A549 (cell line): Measurements from ENCODE around the gene ZNF507. TPM values are rescaled to one million over a fixed set of nuclear protein-coding genes. Genes with fewer than 3 reads are reported as not detected.

Experiments
- ATAC-seq, 2 experiments: fragments of 200-7000 bp in 1 of 2; fragments of >200 bp in 1 of 2; cut with Nextera tagmentation in 1 of 2; cut with Tn5 transposase in 1 of 2; 3 replicates each; pipeline versions ENCODE4 v1.8.0 to v1.9.1; 2018 to 2020; ENCODE audit warnings: mild to moderate bottlenecking in 1 of 2, moderate library complexity in 1 of 2
- CTCF ChIA-PET: fragments of 300-600 bp; sonication (Branson Sonifier 250); formaldehyde crosslinking; extraction: SDS; loops from one replicate; lab custom pipeline; 2021; ENCODE audit warnings: antibody characterized with exemption, inconsistent platforms; lab: Yijun Ruan, JAX
- POLR2A ChIA-PET: fragments of 350-600 bp; formaldehyde crosslinking; extraction: SDS; loops from one replicate; lab custom pipeline; 2021; ENCODE audit warnings: antibody characterized with exemption, inconsistent platforms; lab: Yijun Ruan, JAX
- DNase-seq, 2 experiments: peaks; one replicate each; pipeline versions ENCODE4 v3.0.0 to v3.0.0-alpha.2; 2011 to 2016; ENCODE audit warnings: low read depth in 1 of 2, low spot score in 1 of 2
- FAIRE-seq: peaks from 2 replicates; lab custom pipeline; 2011; peaks lifted over from hg19 to GRCh38; lab: Jason Lieb, UNC
- H3K27ac ChIP-seq, 2 experiments: fragments of >200 bp; sonication (Bioruptor Twin); formaldehyde crosslinking; 3 replicates each; pipeline ENCODE4 v1.5.1; 2016 to 2017
- H3K4me1 ChIP-seq: fragments of >200 bp; sonication (Bioruptor Twin); formaldehyde crosslinking; 3 replicates; pipeline ENCODE4 v1.6.1; 2016
- H3K4me2 ChIP-seq: fragments of >200 bp; sonication (Bioruptor Twin); formaldehyde crosslinking; 3 replicates; pipeline ENCODE4 v1.6.1; 2016
- H3K4me3 ChIP-seq: fragments of >200 bp; sonication (Bioruptor Twin); formaldehyde crosslinking; 3 replicates; pipeline ENCODE4 v1.5.1; 2016
- H3K9me3 ChIP-seq: fragments of >200 bp; sonication (Bioruptor Twin); formaldehyde crosslinking; 3 replicates; pipeline ENCODE4 v1.6.1; 2016
- ATOH8 ChIP-seq: fragments of 250-450 bp; sonication (Bioruptor Pico); IDR thresholded peaks from 2 replicates; pipeline ENCODE4 v1.5.0; 2020; ENCODE audit warnings: low read depth, mild to moderate bottlenecking, moderate library complexity
- BCL3 ChIP-seq: fragments of >200 bp; sonication (Bioruptor Twin); formaldehyde crosslinking; IDR thresholded peaks from 3 replicates; pipeline ENCODE4 v1.6.1; 2016
- BHLHE40 ChIP-seq: IDR thresholded peaks from 2 replicates; pipeline ENCODE4 v1.6.1; 2012; ENCODE audit warnings: low read depth, low read length, inconsistent platforms
- CBX8 ChIP-seq: fragments of 200-600 bp; sonication (generic); IDR thresholded peaks from 2 replicates; pipeline ENCODE4 v1.6.1; 2016
- E2F6 ChIP-seq: IDR thresholded peaks from 2 replicates; pipeline ENCODE4 v1.6.1; 2012; ENCODE audit warnings: low read depth, borderline replicate concordance
- EHF ChIP-seq: fragments of 250-450 bp; sonication (Bioruptor Pico); IDR thresholded peaks from 2 replicates; pipeline ENCODE4 v1.5.0; 2020; ENCODE audit warnings: mild to moderate bottlenecking
- FOSL2 ChIP-seq, 2 experiments: fragments of 450-650 bp in 1 of 2; fragments of >200 bp in 1 of 2; sonication (Bioruptor Twin) in 1 of 2; formaldehyde crosslinking; IDR thresholded peaks; 2 replicates each; pipeline versions ENCODE4 v1.5.0 to v1.6.1; 2016 to 2020; ENCODE audit warnings: mild to moderate bottlenecking in 1 of 2, moderate library complexity in 1 of 2
- HDAC2 ChIP-seq: fragments of 200-600 bp; sonication (generic); IDR thresholded peaks from 2 replicates; pipeline ENCODE4 v1.6.1; 2016
- HOXA7 ChIP-seq: fragments of 250-450 bp; sonication (Bioruptor Pico); IDR thresholded peaks from 2 replicates; pipeline ENCODE4 v1.5.0; 2020; ENCODE audit warnings: mild to moderate bottlenecking, moderate library complexity
- JUN ChIP-seq, 2 experiments: fragments of >200 bp; sonication (Bioruptor Twin); formaldehyde crosslinking; IDR thresholded peaks; 2 replicates in 1 of 2; 3 replicates in 1 of 2; pipeline ENCODE4 v1.6.1; 2016 to 2017
- MAX ChIP-seq: IDR thresholded peaks from 2 replicates; pipeline ENCODE4 v1.6.1; 2012
- MYC ChIP-seq: IDR thresholded peaks from 2 replicates; pipeline ENCODE4 v1.6.1; 2012; ENCODE audit warnings: mild to moderate bottlenecking, inconsistent platforms, low read length, improper control_type of control experiment, borderline replicate concordance
- NPAS2 ChIP-seq: fragments of 250-450 bp; sonication (Bioruptor Pico); IDR thresholded peaks from 2 replicates; pipeline ENCODE4 v1.8.0; 2022; ENCODE audit warnings: mild to moderate bottlenecking, moderate library complexity, borderline replicate concordance
- POLR2AphosphoS2 ChIP-seq: conservative IDR thresholded peaks from 2 replicates; pipeline ENCODE4 v1.6.1; 2012; ENCODE audit warnings: low read length, improper control_type of control experiment, inconsistent platforms
- RAD21 ChIP-seq, 2 experiments: fragments of >200 bp in 1 of 2; sonication (Bioruptor Twin) in 1 of 2; formaldehyde crosslinking in 1 of 2; IDR thresholded peaks in 1 of 2; conservative IDR thresholded peaks in 1 of 2; 2 replicates in 1 of 2; 3 replicates in 1 of 2; pipeline ENCODE4 v1.6.1; 2012 to 2018; ENCODE audit warnings: inconsistent platforms in 1 of 2
- RARB ChIP-seq: fragments of 250-450 bp; sonication (Bioruptor Pico); IDR thresholded peaks from 2 replicates; pipeline ENCODE4 v1.8.0; 2021; ENCODE audit warnings: mild to moderate bottlenecking, moderate library complexity
- SMC3 ChIP-seq: fragments of >200 bp; sonication (Bioruptor Twin); formaldehyde crosslinking; IDR thresholded peaks from 3 replicates; pipeline ENCODE4 v1.6.1; 2018; ENCODE audit warnings: inconsistent platforms
- TFCP2L1 ChIP-seq: fragments of 250-450 bp; sonication (Bioruptor Pico); IDR thresholded peaks from 2 replicates; pipeline ENCODE4 v1.5.0; 2021; ENCODE audit warnings: mild to moderate bottlenecking
- ZC3H11A ChIP-seq: fragments of 450-650 bp; IDR thresholded peaks from 2 replicates; pipeline ENCODE4 v1.6.1; 2014; ENCODE audit warnings: antibody characterized with exemption, mild to moderate bottlenecking
- WGBS: methylation state at CpG from one replicate; pipeline ENCODE4 v1.1.6; 2017; ENCODE audit errors: missing lambda C conversion rate; 5-methylcytosine and 5-hydroxymethylcytosine counted together
- polyA plus RNA-seq, 4 experiments: library from polyadenylated mRNA; depleted of rRNA in 3 of 4; stranded (reverse); fragments of >200 nt; fragmentation: RNase III in 1 of 4; extraction: RNeasy Plus Mini Kit Qiagen cat#74134 plus additional on column Dnase treatment in 1 of 4; gene quantifications; 2 replicates in 3 of 4; 3 replicates in 1 of 4; pipeline ENCODE4 v1.2.3, GENCODE V29; 2011 to 2017

The ZNF507 gene
- polyA plus RNA-seq, 2 of the 4 experiments (the other 2 are of a cell fraction) = 14.6 to 49.8 TPM

- no peak for TF ChIP-seq ZC3H11A
- no peak for TF ChIP-seq HOXA7 (CRISPR knock-in tag)
Measured at GRCh38 chr19:32347573-32347972, 2.2 kb downstream of the ZNF507 start (continued).

- 0 out of 6 replicates have a peak overlapping the region, but pooled peaks of 1 of the 2 experiments have one; percentile 1 for H3K27ac ChIP-seq
- peaks cover 50% of the 10 kb centered on the region for H3K4me1 ChIP-seq
- DNase-seq = peak in 1 of 2 experiments; percentile 32
- TF ChIP-seq JUN (IDR thresholded peaks at IDR 0.05) (no peak), BCL3 (0 out of 3 replicates have a peak, but pooled peaks have one; percentile 20)
- TF ChIP-seq, all 56 proteins: peak for 1
- ChIA-PET POLR2A (interaction anchor here (1.0 kb wide), 1 partner anchor 56 kb away, joined by 3 read pairs; the partner anchor contains the start of gene DPY19L3), CTCF (interaction anchor here (1.7 to 9.0 kb wide), 3 partner anchors 10 to 221 kb away, joined by 6 to 70 read pairs (median 14); no protein-coding TSS in a partner anchor)
- Histone ChIP-seq H3K4me2 (peak overlapping the region; percentile 29), H3K9me3 (no peaks in the 10 kb centered on the region), H3K4me3 (no peak overlapping the region)
- FAIRE-seq = no peak
- WGBS = 100% methylated on average over 1 of the region's 1 CpG
- no peak for ATAC-seq
Measured at GRCh38 chr19:32349051-32349450, 3.6 kb downstream of the ZNF507 start.

GRCh38 chr19:32349724-32350470, 4.5 kb downstream of the ZNF507 start:
- CTCF ChIA-PET = interaction anchor here (0.6 to 9.0 kb wide), 8 partner anchors 9 to 221 kb away, joined by 3 to 70 read pairs (median 6); no protein-coding TSS in a partner anchor
- no peak overlapping the region for H3K4me3 ChIP-seq
- H3K4me1 ChIP-seq = peaks cover 50% of the 10 kb centered on the region
- TF ChIP-seq MAX (no peak), SMC3 (no peak), EHF (no peak)
- FAIRE-seq = peak; percentile 97
- H3K9me3 ChIP-seq = no peaks in the 10 kb centered on the region
- WGBS = 82% methylated on average over 2 of the region's 2 CpGs
- no peak for DNase-seq
- 0 out of 6 replicates have a peak overlapping the region, but pooled peaks of 1 of the 2 experiments have one; percentile 29 for H3K27ac ChIP-seq
- POLR2A ChIA-PET = interaction anchor here (1.0 to 1.4 kb wide), 2 partner anchors 55 to 56 kb away, joined by 3 to 7 read pairs; partner anchors contain the start of gene DPY19L3
- H3K4me2 ChIP-seq = peak overlapping the region; percentile 29
- no peak for ATAC-seq

GRCh38 chr19:32350471-32350865, 5.1 kb downstream of the ZNF507 start:
- WGBS = 48% methylated on average over 3 of the region's 3 CpGs
- no peak for TF ChIP-seq FOSL2 (IDR thresholded peaks at IDR 0.05)
- TF ChIP-seq FOSL2 (CRISPR knock-in tag; IDR thresholded peaks at IDR 0.05) = peak; percentile 71
- 0 out of 2 replicates have a peak, but pooled peaks have one; percentile 44 for TF ChIP-seq RARB (CRISPR knock-in tag)
- TF ChIP-seq MAX = no peak
- DNase-seq (peak in 1 of 2 experiments; percentile 38), ATAC-seq (no peak), FAIRE-seq (peak; percentile 99)
- no peak overlapping the region for H3K4me3 ChIP-seq
- CTCF ChIA-PET = interaction anchor here (0.6 to 9.0 kb wide), 9 partner anchors 8 to 220 kb away, joined by 3 to 70 read pairs (median 6); partner anchors contain the start of gene DPY19L3
- H3K9me3 ChIP-seq = no peaks in the 10 kb centered on the region
- H3K27ac ChIP-seq = peak overlapping the region in 1 of 2 experiments; percentile 29; a peak in 2 of 6 replicates
- H3K4me2 ChIP-seq = peak overlapping the region; percentile 29
- POLR2A ChIA-PET = interaction anchor here (1.4 kb wide), 1 partner anchor 55 kb away, joined by 7 read pairs; the partner anchor contains the start of gene DPY19L3
- peaks cover 50% of the 10 kb centered on the region for H3K4me1 ChIP-seq

- POLR2A ChIA-PET = interaction anchor here (1.4 kb wide), 1 partner anchor 54 kb away, joined by 7 read pairs; the partner anchor contains the start of gene DPY19L3
- Histone ChIP-seq H3K9me3 (no peaks in the 10 kb centered on the region), H3K4me3 (no peak overlapping the region), H3K27ac (peak overlapping the region in 1 of 2 experiments; percentile 29; a peak in 2 of 6 replicates), H3K4me2 (peak overlapping the region; percentile 29), H3K4me1 (peaks cover 50% of the 10 kb centered on the region)
- CTCF ChIA-PET = interaction anchor here (0.9 to 9.0 kb wide), 8 partner anchors 8 to 220 kb away, joined by 3 to 70 read pairs (median 6); partner anchors contain the start of gene DPY19L3
- ATAC-seq = no peak
- no peak for FAIRE-seq
- TF ChIP-seq ATOH8 (CRISPR knock-in tag) (no peak), POLR2AphosphoS2 (no peak), MYC (no peak), BHLHE40 (no peak), HDAC2 (no peak), HOXA7 (CRISPR knock-in tag) (no peak), NPAS2 (CRISPR knock-in tag) (no peak), TFCP2L1 (CRISPR knock-in tag) (no peak), RAD21 (conservative IDR thresholded peaks at IDR 0.05 in 1 of 2, IDR thresholded peaks at IDR 0.05 in 1 of 2) (no peak), CBX8 (no peak), E2F6 (no peak)
- 90% methylated on average over 2 of the region's 2 CpGs for WGBS
- no peak for DNase-seq
Measured at GRCh38 chr19:32350987-32351348, 5.6 kb downstream of the ZNF507 start.
